HEK293 (cell line): ENCODE results near the gene COPS2.

ENCODE experiments used
- BCL6B ChIP-seq: fragments of 450-650 bp; formaldehyde crosslinking; IDR thresholded peaks from 2 replicates; pipeline ENCODE4 v1.5.1; 2017; ENCODE audit warnings: missing biosample characterization, missing genetic modification characterization
- GLI4 ChIP-seq: fragments of 450-650 bp; formaldehyde crosslinking; IDR thresholded peaks from 2 replicates; pipeline ENCODE4 v1.5.1; 2016; ENCODE audit warnings: missing biosample characterization, missing genetic modification characterization
- HOXA7 ChIP-seq: sonication (generic); formaldehyde crosslinking; IDR thresholded peaks from 2 replicates; pipeline ENCODE4 v1.8.1; 2022; ENCODE audit warnings: missing genetic modification reagents, borderline replicate concordance
- HOXC10 ChIP-seq: sonication (generic); formaldehyde crosslinking; IDR thresholded peaks from 2 replicates; pipeline ENCODE4 v1.8.1; 2023; ENCODE audit warnings: mild to moderate bottlenecking, missing genetic modification reagents
- ZNF274 ChIP-seq, 2 experiments: fragments of 200-500 bp in 1 of 2; fragments of 450-650 bp in 1 of 2; sonication (Bioruptor generic) in 1 of 2; formaldehyde crosslinking in 1 of 2; IDR thresholded peaks; 2 replicates each; pipeline versions ENCODE4 v1.5.1 to v1.6.1; 2014 to 2016; ENCODE audit warnings: borderline replicate concordance in 1 of 2, inconsistent platforms in 1 of 2, low read length in 1 of 2, missing biosample characterization in 1 of 2, missing genetic modification characterization in 1 of 2
- ZNF354C ChIP-seq: fragments of 450-650 bp; formaldehyde crosslinking; IDR thresholded peaks from 2 replicates; pipeline ENCODE4 v1.5.1; 2016; ENCODE audit warnings: missing biosample characterization, missing genetic modification characterization, low read depth, borderline replicate concordance
- ZNF76 ChIP-seq: fragments of 450-650 bp; formaldehyde crosslinking; IDR thresholded peaks from 2 replicates; pipeline ENCODE4; 2016; ENCODE audit warnings: low read depth, missing biosample characterization, missing genetic modification characterization, borderline replicate concordance
- TF ChIP-seq, protein P1 (sequence below): fragments of 450-650 bp; formaldehyde crosslinking; IDR thresholded peaks from 2 replicates; pipeline ENCODE4 v1.5.1; 2016; ENCODE audit warnings: missing biosample characterization, missing genetic modification characterization
- TF ChIP-seq, protein P2 (sequence below): fragments of 450-650 bp; formaldehyde crosslinking; IDR thresholded peaks from 2 replicates; pipeline ENCODE4 v1.5.1; 2016; ENCODE audit warnings: missing biosample characterization, missing genetic modification characterization

- no peak for TF ChIP-seq HOXA7 (CRISPR knock-in tag)
- TF ChIP-seq ZNF354C (tag by site-specific recombination), result no peak
- TF ChIP-seq HOXC10, result no peak
- TF ChIP-seq, protein P1, sequence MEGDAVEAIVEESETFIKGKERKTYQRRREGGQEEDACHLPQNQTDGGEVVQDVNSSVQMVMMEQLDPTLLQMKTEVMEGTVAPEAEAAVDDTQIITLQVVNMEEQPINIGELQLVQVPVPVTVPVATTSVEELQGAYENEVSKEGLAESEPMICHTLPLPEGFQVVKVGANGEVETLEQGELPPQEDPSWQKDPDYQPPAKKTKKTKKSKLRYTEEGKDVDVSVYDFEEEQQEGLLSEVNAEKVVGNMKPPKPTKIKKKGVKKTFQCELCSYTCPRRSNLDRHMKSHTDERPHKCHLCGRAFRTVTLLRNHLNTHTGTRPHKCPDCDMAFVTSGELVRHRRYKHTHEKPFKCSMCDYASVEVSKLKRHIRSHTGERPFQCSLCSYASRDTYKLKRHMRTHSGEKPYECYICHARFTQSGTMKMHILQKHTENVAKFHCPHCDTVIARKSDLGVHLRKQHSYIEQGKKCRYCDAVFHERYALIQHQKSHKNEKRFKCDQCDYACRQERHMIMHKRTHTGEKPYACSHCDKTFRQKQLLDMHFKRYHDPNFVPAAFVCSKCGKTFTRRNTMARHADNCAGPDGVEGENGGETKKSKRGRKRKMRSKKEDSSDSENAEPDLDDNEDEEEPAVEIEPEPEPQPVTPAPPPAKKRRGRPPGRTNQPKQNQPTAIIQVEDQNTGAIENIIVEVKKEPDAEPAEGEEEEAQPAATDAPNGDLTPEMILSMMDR (tag by site-specific recombination), result no peak
- no peak for TF ChIP-seq GLI4 (tag by site-specific recombination)
- no peak for TF ChIP-seq BCL6B (tag by site-specific recombination)
- no peak for TF ChIP-seq ZNF76 (tag by site-specific recombination)
- TF ChIP-seq ZNF274 (IDR thresholded peaks at IDR 0.05; ENCODE audit: low read length), result no peak
- TF ChIP-seq ZNF274 (tag by site-specific recombination; IDR thresholded peaks at IDR 0.05; ENCODE audit: borderline replicate concordance), result no peak
- TF ChIP-seq, protein P2, sequence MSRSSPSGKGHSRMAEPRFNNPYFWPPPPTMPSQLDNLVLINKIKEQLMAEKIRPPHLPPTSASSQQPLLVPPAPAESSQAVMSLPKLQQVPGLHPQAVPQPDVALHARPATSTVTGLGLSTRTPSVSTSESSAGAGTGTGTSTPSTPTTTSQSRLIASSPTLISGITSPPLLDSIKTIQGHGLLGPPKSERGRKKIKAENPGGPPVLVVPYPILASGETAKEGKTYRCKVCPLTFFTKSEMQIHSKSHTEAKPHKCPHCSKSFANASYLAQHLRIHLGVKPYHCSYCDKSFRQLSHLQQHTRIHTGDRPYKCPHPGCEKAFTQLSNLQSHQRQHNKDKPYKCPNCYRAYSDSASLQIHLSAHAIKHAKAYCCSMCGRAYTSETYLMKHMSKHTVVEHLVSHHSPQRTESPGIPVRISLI, result no peak
These were observed 66.4 kb downstream of the COPS2 start for GRCh38 chr15:49088996-49089395.
